ENCODE results near the gene GAB2. TPM values are rescaled to one million over a fixed set of nuclear protein-coding genes. Genes with fewer than 3 reads are reported as not detected.

GAB2 gene
- total RNA-seq, 1 experiment from 2014 or later, result 10.0 TPM

GRCh38 chr11:78226684-78227680, 190.6 kb downstream of the GAB2 start:
- Histone ChIP-seq H3K27ac (ENCODE audit: low read length) (no peak overlapping the region), H3K27me3 (ENCODE audit: control insufficient read depth, insufficient read depth, low read length) (no peaks in the 10 kb centered on the region), H3K9me3 (ENCODE audit: control insufficient read depth, insufficient read depth, low read depth, low read length) (no peaks in the 10 kb centered on the region), H3K36me3 (ENCODE audit: control insufficient read depth, insufficient read depth, low read length) (no peaks in the 10 kb centered on the region), H3K4me3 (ENCODE audit: low read depth in 2 of 2, low read length in 2 of 2) (no peak overlapping the region), H3K4me1 (ENCODE audit: control insufficient read depth, insufficient read depth, low read length) (no peaks in the 10 kb centered on the region)
- TF ChIP-seq SIN3A (IDR thresholded peaks at IDR 0.05; ENCODE audit: borderline replicate concordance, insufficient read depth, low read depth, low read length) (no peak), TCF7L2 (IDR thresholded peaks at IDR 0.05; ENCODE audit: low read depth, low read length) (no peak), POLR2AphosphoS5 (IDR thresholded peaks at IDR 0.05; ENCODE audit: low read depth, low read length) (no peak), CTCF (IDR thresholded peaks at IDR 0.05) (no peak)
- TF ChIP-seq, protein P1, sequence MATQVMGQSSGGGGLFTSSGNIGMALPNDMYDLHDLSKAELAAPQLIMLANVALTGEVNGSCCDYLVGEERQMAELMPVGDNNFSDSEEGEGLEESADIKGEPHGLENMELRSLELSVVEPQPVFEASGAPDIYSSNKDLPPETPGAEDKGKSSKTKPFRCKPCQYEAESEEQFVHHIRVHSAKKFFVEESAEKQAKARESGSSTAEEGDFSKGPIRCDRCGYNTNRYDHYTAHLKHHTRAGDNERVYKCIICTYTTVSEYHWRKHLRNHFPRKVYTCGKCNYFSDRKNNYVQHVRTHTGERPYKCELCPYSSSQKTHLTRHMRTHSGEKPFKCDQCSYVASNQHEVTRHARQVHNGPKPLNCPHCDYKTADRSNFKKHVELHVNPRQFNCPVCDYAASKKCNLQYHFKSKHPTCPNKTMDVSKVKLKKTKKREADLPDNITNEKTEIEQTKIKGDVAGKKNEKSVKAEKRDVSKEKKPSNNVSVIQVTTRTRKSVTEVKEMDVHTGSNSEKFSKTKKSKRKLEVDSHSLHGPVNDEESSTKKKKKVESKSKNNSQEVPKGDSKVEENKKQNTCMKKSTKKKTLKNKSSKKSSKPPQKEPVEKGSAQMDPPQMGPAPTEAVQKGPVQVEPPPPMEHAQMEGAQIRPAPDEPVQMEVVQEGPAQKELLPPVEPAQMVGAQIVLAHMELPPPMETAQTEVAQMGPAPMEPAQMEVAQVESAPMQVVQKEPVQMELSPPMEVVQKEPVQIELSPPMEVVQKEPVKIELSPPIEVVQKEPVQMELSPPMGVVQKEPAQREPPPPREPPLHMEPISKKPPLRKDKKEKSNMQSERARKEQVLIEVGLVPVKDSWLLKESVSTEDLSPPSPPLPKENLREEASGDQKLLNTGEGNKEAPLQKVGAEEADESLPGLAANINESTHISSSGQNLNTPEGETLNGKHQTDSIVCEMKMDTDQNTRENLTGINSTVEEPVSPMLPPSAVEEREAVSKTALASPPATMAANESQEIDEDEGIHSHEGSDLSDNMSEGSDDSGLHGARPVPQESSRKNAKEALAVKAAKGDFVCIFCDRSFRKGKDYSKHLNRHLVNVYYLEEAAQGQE (IDR thresholded peaks at IDR 0.05; ENCODE audit: insufficient read depth in 1 of 2, low read depth in 2 of 2, low read length in 1 of 2), result no peak
- DNase-seq (ENCODE audit: low read depth, low spot score), result no peak
- ChIA-PET CTCF (interaction anchor here (1.4 kb wide), 1 partner anchor 337 kb away, joined by 20 read pairs; no protein-coding TSS in a partner anchor), POLR2A (no interaction called here)
- no TSS peak for BruUV-seq (replicated peaks)
- no peak for ATAC-seq
- in situ Hi-C loops (cut with HindIII; ENCODE audit: low pct_unique_long_range_greater_than_20kb, low sequenced_read_pairs) (no loop called here), intact Hi-C loops (cut with micrococcal nuclease; ENCODE audit: unreplicated experiment) (no loop called here)

DNA sequence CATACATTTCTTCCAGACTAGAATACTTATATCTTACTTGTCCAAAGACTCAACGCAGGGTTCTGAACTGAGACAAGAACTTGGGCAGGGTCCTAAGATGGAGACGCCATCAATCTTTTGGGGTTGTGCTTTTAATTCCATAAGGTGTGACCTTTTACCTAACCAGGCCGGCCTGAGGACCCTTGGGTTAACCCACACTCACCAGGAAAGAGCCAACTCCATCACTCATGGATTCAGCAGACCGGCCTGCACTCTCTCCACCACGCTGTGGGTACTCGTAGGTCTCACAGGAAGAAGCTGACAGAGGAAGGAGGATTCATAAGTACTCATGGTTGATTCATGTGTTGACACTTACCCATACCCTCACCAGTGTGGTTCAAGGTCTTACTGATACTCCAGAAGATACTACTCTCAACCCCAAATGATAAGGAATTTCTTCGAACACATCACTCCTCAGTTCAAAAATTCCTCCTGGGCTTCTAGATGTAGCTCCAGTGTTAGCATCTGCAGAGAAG, 192.7 kb downstream of the GAB2 start:
- intact Hi-C loops (cut with micrococcal nuclease; ENCODE audit: unreplicated experiment) (no loop called here), in situ Hi-C loops (cut with HindIII; ENCODE audit: low pct_unique_long_range_greater_than_20kb, low sequenced_read_pairs) (no loop called here)
- no peaks in the 10 kb centered on the region for H3K36me3 ChIP-seq (ENCODE audit: control insufficient read depth, insufficient read depth, low read length)
- BruUV-seq (replicated peaks), result no TSS peak
- DNase-seq (ENCODE audit: low read depth, low spot score) (no peak), ATAC-seq (no peak)
- ChIA-PET CTCF (no interaction called here), POLR2A (no interaction called here)
- no peaks in the 10 kb centered on the region for H3K4me1 ChIP-seq (ENCODE audit: control insufficient read depth, insufficient read depth, low read length)
- TF ChIP-seq POLR2AphosphoS5 (IDR thresholded peaks at IDR 0.05; ENCODE audit: low read depth, low read length), result no peak
- TF ChIP-seq TCF7L2 (IDR thresholded peaks at IDR 0.05; ENCODE audit: low read depth, low read length), result no peak
- no peak for TF ChIP-seq SIN3A (IDR thresholded peaks at IDR 0.05; ENCODE audit: borderline replicate concordance, insufficient read depth, low read depth, low read length)
- TF ChIP-seq CTCF (IDR thresholded peaks at IDR 0.05), result no peak
- TF ChIP-seq, protein P1 (IDR thresholded peaks at IDR 0.05; ENCODE audit: insufficient read depth in 1 of 2, low read depth in 2 of 2, low read length in 1 of 2), result no peak
- H3K4me3 ChIP-seq (ENCODE audit: low read depth in 2 of 2, low read length in 2 of 2), result no peak overlapping the region
- H3K9me3 ChIP-seq (ENCODE audit: control insufficient read depth, insufficient read depth, low read depth, low read length), result no peaks in the 10 kb centered on the region
- no peak overlapping the region for H3K27ac ChIP-seq (ENCODE audit: low read length)
- H3K27me3 ChIP-seq (ENCODE audit: control insufficient read depth, insufficient read depth, low read length), result no peaks in the 10 kb centered on the region
